PFSK-1 (cell line): Measurements from ENCODE around the gene CHIT1.

Source experiments
- POLR2AphosphoS5 ChIP-seq: IDR thresholded peaks from 2 replicates; pipeline ENCODE4 v1.6.1; 2012; ENCODE audit warnings: low read depth, mild to moderate bottlenecking, control low read depth, low read length, moderate library complexity
- SIN3A ChIP-seq: IDR thresholded peaks from 2 replicates; pipeline ENCODE4 v1.6.1; 2012; ENCODE audit warnings: mild to moderate bottlenecking, low read length, moderate library complexity, borderline replicate concordance; ENCODE audit not compliant: insufficient read depth
- TF ChIP-seq, protein P1 (sequence below), 2 experiments: IDR thresholded peaks; 2 replicates each; pipeline versions ENCODE4 v1.6.1 to v1.8.0; 2011 to 2012; ENCODE audit warnings: low read depth in 2 of 2, low read length in 2 of 2, control low read depth in 1 of 2, inconsistent platforms in 1 of 2, mild to moderate bottlenecking in 1 of 2, moderate library complexity in 1 of 2; ENCODE audit not compliant: insufficient read depth in 1 of 2

GRCh38 chr1:203273869-203274602 is 44.6 kb upstream of the CHIT1 start:
- no peak for TF ChIP-seq POLR2AphosphoS5
- TF ChIP-seq, protein P1, sequence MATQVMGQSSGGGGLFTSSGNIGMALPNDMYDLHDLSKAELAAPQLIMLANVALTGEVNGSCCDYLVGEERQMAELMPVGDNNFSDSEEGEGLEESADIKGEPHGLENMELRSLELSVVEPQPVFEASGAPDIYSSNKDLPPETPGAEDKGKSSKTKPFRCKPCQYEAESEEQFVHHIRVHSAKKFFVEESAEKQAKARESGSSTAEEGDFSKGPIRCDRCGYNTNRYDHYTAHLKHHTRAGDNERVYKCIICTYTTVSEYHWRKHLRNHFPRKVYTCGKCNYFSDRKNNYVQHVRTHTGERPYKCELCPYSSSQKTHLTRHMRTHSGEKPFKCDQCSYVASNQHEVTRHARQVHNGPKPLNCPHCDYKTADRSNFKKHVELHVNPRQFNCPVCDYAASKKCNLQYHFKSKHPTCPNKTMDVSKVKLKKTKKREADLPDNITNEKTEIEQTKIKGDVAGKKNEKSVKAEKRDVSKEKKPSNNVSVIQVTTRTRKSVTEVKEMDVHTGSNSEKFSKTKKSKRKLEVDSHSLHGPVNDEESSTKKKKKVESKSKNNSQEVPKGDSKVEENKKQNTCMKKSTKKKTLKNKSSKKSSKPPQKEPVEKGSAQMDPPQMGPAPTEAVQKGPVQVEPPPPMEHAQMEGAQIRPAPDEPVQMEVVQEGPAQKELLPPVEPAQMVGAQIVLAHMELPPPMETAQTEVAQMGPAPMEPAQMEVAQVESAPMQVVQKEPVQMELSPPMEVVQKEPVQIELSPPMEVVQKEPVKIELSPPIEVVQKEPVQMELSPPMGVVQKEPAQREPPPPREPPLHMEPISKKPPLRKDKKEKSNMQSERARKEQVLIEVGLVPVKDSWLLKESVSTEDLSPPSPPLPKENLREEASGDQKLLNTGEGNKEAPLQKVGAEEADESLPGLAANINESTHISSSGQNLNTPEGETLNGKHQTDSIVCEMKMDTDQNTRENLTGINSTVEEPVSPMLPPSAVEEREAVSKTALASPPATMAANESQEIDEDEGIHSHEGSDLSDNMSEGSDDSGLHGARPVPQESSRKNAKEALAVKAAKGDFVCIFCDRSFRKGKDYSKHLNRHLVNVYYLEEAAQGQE (IDR thresholded peaks at IDR 0.05; ENCODE audit: insufficient read depth in 1 of 2, low read depth in 2 of 2, low read length in 2 of 2), result no peak
- no peak for TF ChIP-seq SIN3A
